GM12878 (cell line): ENCODE results near the gene TET3.

Experiments
- CTCF ChIP-seq, 3 experiments: IDR thresholded peaks in 2 of 3; conservative IDR thresholded peaks in 1 of 3; 2 replicates each; pipeline ENCODE4 v1.5.1; 2011; ENCODE audit warnings: low read depth in 3 of 3, low read length in 3 of 3, mild to moderate bottlenecking in 3 of 3, control low read depth in 2 of 3, moderate library complexity in 2 of 3, inconsistent platforms in 1 of 3, mixed read lengths in 1 of 3; ENCODE audit not compliant: control insufficient read depth in 2 of 3, insufficient read depth in 1 of 3; ENCODE audit errors: extremely low read depth in 1 of 3
- E2F4 ChIP-seq: IDR thresholded peaks from 2 replicates; pipeline ENCODE4 v1.6.1; 2012; ENCODE audit warnings: low read depth, low read length, improper control_type of control experiment
- ELK1 ChIP-seq: IDR thresholded peaks from 2 replicates; pipeline ENCODE4 v1.6.1; 2012; ENCODE audit warnings: low read depth, low read length, improper control_type of control experiment
- MXI1 ChIP-seq: fragments of 150-350 bp; IDR thresholded peaks from 2 replicates; pipeline ENCODE4 v1.6.1; 2011; ENCODE audit warnings: low read depth, mild to moderate bottlenecking, inconsistent platforms, low read length, improper control_type of control experiment
- NFXL1 ChIP-seq: fragments of 450-650 bp; IDR thresholded peaks from 2 replicates; pipeline ENCODE4 v1.6.1; 2017; ENCODE audit warnings: antibody characterized with exemption, mild to moderate bottlenecking, borderline replicate concordance
- RELA ChIP-seq: fragments of 450-650 bp; IDR thresholded peaks from 2 replicates; pipeline ENCODE4 v1.8.0; 2014; ENCODE audit warnings: borderline replicate concordance; ENCODE audit not compliant: partially characterized antibody
- REST ChIP-seq: IDR thresholded peaks from 2 replicates; pipeline ENCODE4 v1.6.1; 2012; ENCODE audit warnings: mild to moderate bottlenecking, low read depth, low read length
- TAF1 ChIP-seq: IDR thresholded peaks from 2 replicates; pipeline ENCODE4 v1.6.1; 2011; ENCODE audit warnings: mild to moderate bottlenecking, low read depth, low read length, borderline replicate concordance
- YY1 ChIP-seq: IDR thresholded peaks from 2 replicates; pipeline ENCODE4 v1.6.1; 2011; ENCODE audit warnings: low read depth, mild to moderate bottlenecking, low read length
- ZNF274 ChIP-seq: IDR thresholded peaks from one replicate; pipeline ENCODE4 v1.8.0; 2011; ENCODE audit not compliant: insufficient read length, insufficient read depth

- TF ChIP-seq CTCF (IDR thresholded peaks at IDR 0.05 in 2 of 3, conservative IDR thresholded peaks at IDR 0.05 in 1 of 3; ENCODE audit: control insufficient read depth in 2 of 3, extremely low read depth in 1 of 3, insufficient read depth in 1 of 3, low read depth in 3 of 3, low read length in 3 of 3): no peak
- TF ChIP-seq ZNF274: no peak
- no peak for TF ChIP-seq RELA
- no peak for TF ChIP-seq YY1
- TF ChIP-seq TAF1: no peak
- no peak for TF ChIP-seq NFXL1
- TF ChIP-seq REST: no peak
- no peak for TF ChIP-seq ELK1
- TF ChIP-seq E2F4: no peak
- no peak for TF ChIP-seq MXI1
Measured at GRCh38 chr2:73982140-73982617, 2.5 kb upstream of the TET3 start.
